Muscle layer of duodenum (tissue), 2 donors: ENCODE data around the gene MMP23B.
"Not testable (repeated sequence)": the region's sequence is repeated elsewhere in the genome, so short reads cannot be mapped to it uniquely, and the experiment has no call there.

Source experiments
- H3K27ac ChIP-seq: one replicate; pipeline ENCODE4 v1.7.0; 2013; ENCODE audit warnings: mild to moderate bottlenecking, low read length
- H3K27me3 ChIP-seq: one replicate; pipeline ENCODE4 v1.7.0; 2013; ENCODE audit warnings: low read depth, mild to moderate bottlenecking, control low read depth, low read length
- H3K36me3 ChIP-seq, 2 donors: one replicate each; pipeline ENCODE4 v1.7.0; 2013; ENCODE audit warnings: low read length in 2 of 2, control low read depth in 1 of 2, mild to moderate bottlenecking in 1 of 2; ENCODE audit not compliant: insufficient read depth in 2 of 2, control insufficient read depth in 1 of 2
- H3K4me1 ChIP-seq, 2 donors: one replicate each; pipeline ENCODE4 v1.7.0; 2013; ENCODE audit warnings: low read length in 2 of 2, mild to moderate bottlenecking in 2 of 2, control low read depth in 1 of 2, moderate library complexity in 1 of 2; ENCODE audit not compliant: insufficient read depth in 2 of 2, control insufficient read depth in 1 of 2
- H3K4me3 ChIP-seq, 2 donors: one replicate each; pipeline ENCODE4 v1.7.0; 2013; ENCODE audit warnings: low read length in 2 of 2, low read depth in 1 of 2, mild to moderate bottlenecking in 1 of 2
- H3K9me3 ChIP-seq, 2 donors: one replicate each; pipeline ENCODE4 v1.7.0; 2013; ENCODE audit warnings: low read length in 2 of 2, control low read depth in 1 of 2, mild to moderate bottlenecking in 1 of 2; ENCODE audit not compliant: control insufficient read depth in 1 of 2
- donor health status: healthy.

The MMP23B gene

DNA sequence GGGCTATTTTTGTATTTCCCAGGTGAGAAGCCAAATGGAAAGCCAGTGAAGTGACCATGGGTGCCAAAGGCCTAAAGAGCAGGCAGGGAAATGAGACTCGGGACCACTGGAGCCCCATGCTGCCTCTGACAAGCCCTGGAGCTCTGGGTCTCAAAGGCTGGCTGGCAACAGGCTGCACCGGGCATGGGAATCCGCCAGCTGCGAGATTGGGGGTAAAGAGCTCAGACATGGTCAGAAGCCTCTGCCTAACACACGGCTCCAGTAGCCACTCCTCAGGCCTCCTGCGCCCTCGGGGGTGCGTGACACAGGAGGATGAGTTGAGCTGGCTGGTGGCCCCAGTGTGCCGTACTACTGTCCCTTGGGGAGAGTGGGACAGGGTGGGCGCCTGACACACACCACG is 32.3 kb downstream of the MMP23B start:
- not testable (repeated sequence) for H3K9me3 ChIP-seq, H3K27ac ChIP-seq, H3K4me3 ChIP-seq, H3K4me1 ChIP-seq, H3K27me3 ChIP-seq
- H3K36me3 ChIP-seq, result peaks cover 12 to 25% of the 10 kb centered on the region in 2 donors

DNA sequence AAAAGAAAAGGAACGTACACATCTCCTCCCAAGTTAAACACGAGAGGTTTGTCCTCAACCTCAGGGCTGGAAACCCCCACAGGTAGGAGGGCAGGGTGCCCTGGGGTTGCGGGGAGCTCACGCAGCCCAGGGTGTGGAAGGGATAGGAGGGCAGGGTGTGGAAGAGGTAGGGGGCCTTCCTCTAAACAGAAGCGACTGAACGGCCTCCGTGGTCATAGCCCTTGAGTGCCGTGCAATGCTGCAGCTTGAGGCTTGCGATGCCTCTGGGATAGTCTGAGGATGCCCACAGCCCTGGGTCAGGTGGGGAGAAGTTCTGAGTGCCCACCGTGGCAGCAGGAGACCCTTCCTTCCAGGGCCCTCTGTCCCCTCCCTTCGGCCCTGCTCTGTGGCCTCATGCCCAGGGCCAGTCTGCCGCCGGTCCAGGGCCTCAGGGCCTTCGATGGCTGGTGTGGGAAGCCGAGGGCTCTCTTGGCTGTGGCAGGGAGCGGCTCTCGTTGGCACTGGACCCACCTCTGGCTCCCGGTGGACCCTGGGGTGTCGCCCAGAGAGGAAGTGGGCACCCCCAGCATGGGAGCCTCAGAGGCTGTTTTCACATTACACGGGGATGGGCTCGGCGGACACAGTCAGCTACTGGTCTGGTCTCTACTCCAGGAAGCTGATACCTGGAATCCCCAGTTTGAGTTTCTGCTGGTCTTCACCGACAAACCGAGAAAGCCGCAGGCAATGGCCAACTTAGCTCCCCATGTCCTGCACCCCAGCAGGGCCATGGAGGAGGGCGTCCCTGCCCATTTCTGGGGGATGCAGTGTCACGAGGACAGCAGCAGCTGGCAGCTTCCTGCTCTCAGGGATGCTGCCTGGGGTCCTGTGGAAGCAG is 33.2 kb downstream of the MMP23B start:
- Histone ChIP-seq H3K4me3 (no peak overlapping the region), H3K36me3 (peaks cover 16 to 32% of the 10 kb centered on the region in 2 donors), H3K4me1 (no peaks in the 10 kb centered on the region), H3K27me3 (no peaks in the 10 kb centered on the region), H3K27ac (no peak overlapping the region), H3K9me3 (no peaks in the 10 kb centered on the region)

DNA sequence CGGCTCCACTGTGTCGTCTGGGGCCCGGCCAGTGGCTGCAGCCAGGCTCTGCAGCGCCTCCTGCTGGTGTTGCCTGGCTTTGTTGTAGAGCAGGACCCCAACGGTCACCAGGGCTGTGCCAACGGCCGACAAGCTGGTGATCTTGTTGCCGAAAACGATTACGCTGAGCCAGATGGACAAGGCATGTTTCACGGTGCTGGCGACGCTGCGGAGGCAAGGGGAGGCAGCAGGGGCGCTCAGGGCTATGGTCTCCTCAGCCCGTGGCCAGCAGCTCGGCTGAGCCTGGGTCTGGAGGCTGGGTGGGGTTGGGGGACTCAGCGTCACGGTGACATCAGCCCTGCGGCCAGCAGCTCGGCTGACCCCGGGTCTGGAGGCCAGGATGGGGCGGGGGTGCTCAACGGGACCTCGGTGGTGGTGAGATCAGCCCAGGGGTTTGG is 33.9 kb downstream of the MMP23B start:
- H3K36me3 ChIP-seq, result peaks cover 16 to 35% of the 10 kb centered on the region in 2 donors
- no peaks in the 10 kb centered on the region for H3K27me3 ChIP-seq
- no peak overlapping the region for H3K27ac ChIP-seq

DNA sequence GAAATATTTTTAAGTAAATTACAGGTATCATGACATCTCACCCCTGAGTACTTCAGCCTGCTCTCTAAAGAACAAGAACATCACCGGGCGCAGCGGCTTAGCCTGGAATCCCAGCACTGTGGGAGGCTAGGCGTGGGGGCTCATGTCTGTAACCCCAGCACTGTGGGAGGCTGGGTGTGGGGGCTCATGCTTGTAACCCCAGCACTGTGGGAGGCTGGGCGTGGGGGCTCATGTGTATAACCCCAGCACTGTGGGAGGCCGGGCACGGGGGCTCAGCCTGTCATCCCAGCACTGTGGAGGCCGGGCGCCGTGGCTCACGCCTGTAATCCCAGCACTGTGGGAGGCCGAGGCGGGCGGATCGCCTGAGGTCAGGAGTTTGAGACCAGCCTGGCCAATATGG is 34.6 kb downstream of the MMP23B start:
- Histone ChIP-seq H3K4me1 (no peaks in the 10 kb centered on the region), H3K27ac (no peak overlapping the region), H3K4me3 (no peak overlapping the region), H3K36me3 (peaks cover 19 to 42% of the 10 kb centered on the region in 2 donors), H3K27me3 (no peaks in the 10 kb centered on the region), H3K9me3 (no peaks in the 10 kb centered on the region)

More for the DNA sequence above, 33.9 kb downstream of the MMP23B start:
- no peaks in the 10 kb centered on the region for H3K9me3 ChIP-seq
- H3K4me1 ChIP-seq, result no peaks in the 10 kb centered on the region
- no peak overlapping the region for H3K4me3 ChIP-seq

DNA sequence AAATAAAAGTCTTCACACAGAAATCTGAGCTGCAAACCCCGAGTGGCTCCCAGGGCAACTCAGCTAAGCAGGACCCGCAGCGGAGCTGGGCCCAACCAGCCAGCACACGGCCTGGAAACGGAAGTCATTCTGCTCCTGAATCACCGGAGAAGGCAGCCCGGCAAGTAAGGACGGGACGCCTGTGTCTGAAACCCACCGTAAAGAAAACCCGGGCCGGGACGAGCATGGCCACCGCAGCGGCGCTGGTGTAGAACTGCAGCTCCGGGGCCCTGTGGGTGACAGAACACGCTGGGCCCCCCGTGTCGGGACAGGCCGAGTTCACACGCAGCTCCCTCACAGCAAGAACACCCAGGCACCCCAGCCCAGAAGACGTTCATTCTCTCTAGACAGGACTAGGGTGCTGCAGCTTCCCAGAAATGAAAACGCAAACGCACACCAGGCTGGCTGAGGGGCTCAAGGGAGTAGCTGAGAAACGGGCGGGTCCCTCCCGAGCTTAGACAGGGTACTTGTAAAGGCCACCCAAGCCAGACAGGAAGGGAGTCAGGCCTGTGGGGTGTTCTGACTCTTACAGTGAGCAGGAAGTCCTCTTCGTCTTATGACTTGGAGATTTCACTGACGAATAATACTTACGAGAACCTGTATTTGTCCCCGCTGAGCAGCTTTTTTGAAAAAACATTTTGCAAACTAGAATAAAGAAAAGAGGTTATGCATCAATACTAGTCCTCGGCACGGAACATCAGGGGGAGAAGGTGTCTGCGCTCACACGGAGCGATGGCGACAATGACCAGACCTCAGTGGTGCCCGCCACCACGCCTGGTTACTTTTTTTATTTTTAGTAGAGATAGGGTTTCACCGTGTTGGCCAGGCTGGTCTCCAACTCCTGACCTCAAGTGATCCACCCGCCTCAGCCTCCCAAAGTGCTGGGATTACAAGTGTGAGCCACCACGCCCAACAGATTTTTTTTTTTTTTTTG is 37.8 kb downstream of the MMP23B start:
- H3K9me3 ChIP-seq, result no peaks in the 10 kb centered on the region
- no peaks in the 10 kb centered on the region for H3K4me1 ChIP-seq
- no peak overlapping the region for H3K4me3 ChIP-seq
- peaks cover 24 to 55% of the 10 kb centered on the region in 2 donors for H3K36me3 ChIP-seq
- no peaks in the 10 kb centered on the region for H3K27me3 ChIP-seq
- H3K27ac ChIP-seq, result no peak overlapping the region

DNA sequence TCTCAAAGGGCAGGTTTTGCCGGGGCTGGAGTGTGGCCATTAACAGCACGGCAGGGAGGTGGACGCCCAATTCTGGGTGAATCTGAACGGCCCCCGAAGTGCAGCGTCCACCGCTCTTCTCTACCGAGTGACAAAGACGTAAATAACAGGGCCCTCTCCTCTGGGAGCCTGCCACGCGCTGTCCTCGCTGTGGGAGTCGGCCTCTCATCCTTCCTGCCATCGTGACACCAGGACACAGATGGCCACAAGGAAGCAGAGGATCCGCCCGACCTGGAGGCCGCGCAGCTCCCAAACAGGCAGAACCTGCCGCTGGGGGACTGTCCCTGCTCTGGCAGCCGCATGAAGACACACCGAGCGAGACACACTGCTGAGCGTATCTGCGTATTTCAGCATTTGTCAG is 38.9 kb downstream of the MMP23B start:
- Histone ChIP-seq H3K27ac (no peak overlapping the region), H3K4me3 (no peak overlapping the region), H3K9me3 (no peaks in the 10 kb centered on the region), H3K27me3 (no peaks in the 10 kb centered on the region), H3K4me1 (no peaks in the 10 kb centered on the region), H3K36me3 (peaks cover 19 to 44% of the 10 kb centered on the region in 2 donors)

DNA sequence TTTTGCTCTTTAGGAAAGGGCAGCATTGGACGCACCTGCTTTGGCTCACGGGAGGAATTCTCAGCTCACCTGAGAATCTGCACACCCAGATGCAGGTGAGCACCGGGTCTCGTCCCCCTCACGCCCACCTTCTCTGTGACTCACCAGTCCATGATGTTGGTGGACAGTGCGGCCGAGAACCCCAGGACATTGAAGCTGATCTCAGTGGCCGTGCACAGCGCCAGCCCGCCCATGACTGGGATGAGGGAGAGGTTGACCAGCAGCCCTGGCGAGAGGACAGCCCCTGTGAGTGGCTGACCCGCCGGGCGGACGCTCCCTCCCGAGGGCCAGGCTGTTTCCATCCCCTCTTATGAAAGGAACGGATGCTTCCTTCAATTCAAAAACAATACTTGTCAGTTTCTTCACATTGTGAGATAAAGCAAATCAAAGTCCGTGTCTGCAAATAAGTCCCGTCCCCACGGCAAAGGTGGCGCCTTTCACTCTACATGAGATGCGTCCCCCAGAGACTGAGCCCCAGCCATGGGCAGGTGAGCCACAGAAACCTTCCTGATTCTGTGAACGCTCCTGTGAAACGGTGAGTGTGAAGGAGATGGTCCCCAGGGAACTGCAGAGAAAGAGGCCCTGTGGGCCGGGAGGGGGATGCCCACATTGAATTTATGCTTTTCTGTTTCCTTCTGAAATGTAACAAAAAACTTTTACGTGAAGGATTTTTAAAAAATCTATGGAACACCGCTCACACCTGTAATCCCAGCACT is 39.6 kb downstream of the MMP23B start:
- Histone ChIP-seq H3K9me3 (no peaks in the 10 kb centered on the region), H3K4me1 (no peaks in the 10 kb centered on the region), H3K27me3 (no peaks in the 10 kb centered on the region), H3K4me3 (no peak overlapping the region), H3K36me3 (peaks cover 12 to 39% of the 10 kb centered on the region in 2 donors), H3K27ac (no peak overlapping the region)

DNA sequence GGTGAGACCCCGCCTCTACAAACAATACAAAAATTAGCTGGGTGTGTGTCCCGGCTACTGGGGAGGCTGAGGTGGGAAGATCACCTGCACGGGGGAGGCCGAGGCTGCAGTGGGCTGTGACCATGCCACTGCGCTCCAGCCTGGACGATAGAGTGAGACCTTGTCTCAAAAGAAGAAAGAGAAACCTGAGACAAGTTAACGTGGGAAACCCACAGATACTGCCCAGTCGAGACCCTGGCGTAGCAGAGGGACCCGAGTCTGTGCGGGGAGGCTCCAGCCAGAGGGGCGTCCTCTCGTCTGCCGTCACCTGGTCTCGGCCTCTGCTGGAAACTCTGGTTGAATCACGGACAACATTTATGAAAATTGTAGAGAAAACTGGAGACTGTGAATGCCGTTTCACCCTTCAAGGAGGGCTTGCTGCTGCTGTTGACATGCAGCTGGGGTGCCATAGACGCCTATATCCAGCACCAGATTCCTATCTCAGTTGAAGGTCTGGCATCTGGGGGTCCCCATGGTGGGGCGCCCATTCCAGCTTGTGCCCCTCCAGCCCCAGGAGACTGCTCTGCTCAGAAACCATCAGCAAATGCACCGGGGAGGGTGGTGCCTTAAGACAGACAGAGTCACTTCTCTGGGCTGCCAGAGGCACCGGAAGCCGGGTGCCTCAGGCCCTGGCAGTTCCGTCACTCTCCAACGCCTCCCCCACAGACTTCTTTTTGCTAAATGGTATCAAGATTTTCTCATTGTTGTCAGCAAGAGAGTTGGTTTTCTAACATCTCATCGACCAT is 40.4 kb downstream of the MMP23B start:
- H3K4me1 ChIP-seq, result no peaks in the 10 kb centered on the region
- H3K27me3 ChIP-seq, result no peaks in the 10 kb centered on the region
- no peak overlapping the region for H3K4me3 ChIP-seq
- H3K9me3 ChIP-seq, result no peaks in the 10 kb centered on the region
- peaks cover 12 to 37% of the 10 kb centered on the region in 2 donors for H3K36me3 ChIP-seq
- H3K27ac ChIP-seq, result no peak overlapping the region

DNA sequence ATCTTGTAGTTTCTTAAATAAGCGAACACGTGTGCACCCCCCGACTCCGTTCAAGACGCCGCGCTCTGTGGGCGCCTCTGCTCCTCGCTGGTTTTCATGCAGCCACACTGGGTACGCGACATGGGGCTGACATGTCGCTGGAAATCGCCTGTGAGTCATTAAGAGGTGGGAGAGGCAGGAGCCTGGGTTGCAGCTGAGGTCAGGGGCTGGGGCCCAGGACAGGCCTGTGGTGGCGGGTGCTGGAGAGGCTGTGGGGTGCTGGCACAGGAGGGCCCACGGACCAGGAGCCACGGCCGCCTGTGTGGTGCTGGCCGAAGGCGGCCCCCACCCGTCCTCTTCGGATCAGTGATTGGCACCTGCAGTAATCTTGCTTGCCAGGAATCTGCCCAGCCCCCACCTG is 42.8 kb downstream of the MMP23B start:
- H3K4me1 ChIP-seq, result peaks cover 0 to 10% of the 10 kb centered on the region in 2 donors
- peaks cover 10 to 25% of the 10 kb centered on the region in 2 donors for H3K36me3 ChIP-seq
- H3K27ac ChIP-seq, H3K4me3 ChIP-seq, H3K9me3 ChIP-seq, H3K27me3 ChIP-seq: not testable (repeated sequence)

DNA sequence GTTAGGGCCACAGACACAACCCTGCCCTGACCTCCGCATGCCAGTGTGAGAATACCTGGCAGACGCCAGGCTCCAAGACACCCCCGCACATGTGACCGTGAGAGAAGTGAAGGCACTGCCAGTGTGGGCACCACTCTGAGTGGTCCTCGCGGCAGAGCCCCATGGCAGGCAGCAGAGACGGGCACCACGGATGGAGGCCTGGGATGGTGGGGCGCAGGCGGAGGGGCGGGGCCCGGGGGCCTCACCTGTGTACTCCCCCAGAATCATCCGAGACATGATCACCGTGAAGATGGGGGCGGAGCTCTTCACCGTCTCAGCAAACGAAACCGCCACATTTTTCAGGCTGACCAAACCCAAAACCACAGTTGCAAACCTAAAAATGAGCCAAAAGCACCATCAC is 43.2 kb downstream of the MMP23B start:
- not testable (repeated sequence) for H3K27me3 ChIP-seq, H3K4me3 ChIP-seq, H3K9me3 ChIP-seq, H3K27ac ChIP-seq
- peaks cover 8 to 24% of the 10 kb centered on the region in 2 donors for H3K36me3 ChIP-seq
- peaks cover 0 to 10% of the 10 kb centered on the region in 2 donors for H3K4me1 ChIP-seq
